Measurements from ENCODE around the gene IL5RA. TPM values are rescaled to one million over a fixed set of nuclear protein-coding genes. Genes with fewer than 3 reads are reported as not detected.

IL5RA gene
- total RNA-seq, 1 donor from 2014 or later = not detected

DNA sequence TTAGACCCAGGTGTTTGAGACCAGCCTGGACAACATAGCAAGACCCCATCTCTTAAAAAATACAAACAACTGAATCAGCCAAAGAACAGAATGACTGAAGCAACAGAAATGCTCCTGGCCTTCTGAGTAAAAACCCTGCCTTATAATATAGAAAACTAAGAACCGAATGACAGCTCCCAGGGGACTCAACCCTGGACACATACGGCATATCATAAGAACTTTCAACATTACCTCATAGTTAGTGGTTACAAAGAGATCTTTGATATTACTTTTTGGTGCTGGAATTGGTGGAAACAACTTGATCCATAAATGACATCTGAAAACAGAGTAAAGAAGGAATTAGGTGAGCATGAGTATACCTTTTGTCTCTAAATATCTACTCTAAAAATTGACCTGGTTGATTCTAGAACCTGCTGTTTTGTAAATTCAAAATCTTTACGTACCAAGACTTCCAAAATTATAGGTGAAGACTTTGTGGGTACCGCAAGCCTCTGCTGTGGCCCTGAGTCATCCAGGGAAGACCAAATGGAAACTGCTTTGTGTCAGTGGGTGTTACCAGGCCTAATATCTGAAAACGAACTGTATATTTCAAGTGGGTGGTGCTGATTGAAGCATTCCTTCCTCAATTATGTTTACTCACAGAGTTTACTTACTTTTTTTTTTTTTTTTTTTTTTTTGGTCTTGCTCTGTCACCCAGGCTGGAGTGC, 35.5 kb downstream of the IL5RA start:
- Mint-ChIP-seq H3K27ac (no peak overlapping the region), H3K9me3 (no peaks in the 10 kb centered on the region), H3K36me3 (no peaks in the 10 kb centered on the region), H3K4me1 (no peaks in the 10 kb centered on the region), H3K4me3 (no peak overlapping the region), H3K27me3 (ENCODE audit: low read depth) (no peaks in the 10 kb centered on the region)
- TF ChIP-seq, protein P1, sequence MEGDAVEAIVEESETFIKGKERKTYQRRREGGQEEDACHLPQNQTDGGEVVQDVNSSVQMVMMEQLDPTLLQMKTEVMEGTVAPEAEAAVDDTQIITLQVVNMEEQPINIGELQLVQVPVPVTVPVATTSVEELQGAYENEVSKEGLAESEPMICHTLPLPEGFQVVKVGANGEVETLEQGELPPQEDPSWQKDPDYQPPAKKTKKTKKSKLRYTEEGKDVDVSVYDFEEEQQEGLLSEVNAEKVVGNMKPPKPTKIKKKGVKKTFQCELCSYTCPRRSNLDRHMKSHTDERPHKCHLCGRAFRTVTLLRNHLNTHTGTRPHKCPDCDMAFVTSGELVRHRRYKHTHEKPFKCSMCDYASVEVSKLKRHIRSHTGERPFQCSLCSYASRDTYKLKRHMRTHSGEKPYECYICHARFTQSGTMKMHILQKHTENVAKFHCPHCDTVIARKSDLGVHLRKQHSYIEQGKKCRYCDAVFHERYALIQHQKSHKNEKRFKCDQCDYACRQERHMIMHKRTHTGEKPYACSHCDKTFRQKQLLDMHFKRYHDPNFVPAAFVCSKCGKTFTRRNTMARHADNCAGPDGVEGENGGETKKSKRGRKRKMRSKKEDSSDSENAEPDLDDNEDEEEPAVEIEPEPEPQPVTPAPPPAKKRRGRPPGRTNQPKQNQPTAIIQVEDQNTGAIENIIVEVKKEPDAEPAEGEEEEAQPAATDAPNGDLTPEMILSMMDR (IDR thresholded peaks at IDR 0.05; ENCODE audit: unreplicated experiment) = no peak
- DNase-seq (ENCODE audit: low spot score in 2 of 2, unreplicated experiment in 2 of 2) = no peak

DNA sequence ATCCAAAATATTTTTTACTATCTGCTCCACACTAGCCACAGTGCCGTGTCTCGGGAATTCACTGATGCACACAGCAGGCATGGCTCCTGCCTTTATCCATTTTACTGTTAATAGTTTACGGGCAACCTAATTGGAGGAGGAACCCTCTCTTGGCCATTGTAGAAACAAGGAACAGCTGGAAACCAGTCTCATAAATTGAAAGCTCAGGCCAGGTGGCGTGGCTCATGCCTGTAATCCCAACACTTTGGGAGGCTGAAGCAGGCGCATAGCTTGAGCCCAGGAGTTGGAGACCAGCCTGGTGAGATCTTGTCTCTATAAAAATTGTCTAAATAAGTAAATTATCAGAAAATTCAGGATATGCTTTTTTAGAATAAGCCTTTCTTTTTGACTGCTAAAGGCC, 39.0 kb downstream of the IL5RA start:
- Mint-ChIP-seq H3K27ac (no peak overlapping the region), H3K36me3 (no peaks in the 10 kb centered on the region), H3K4me1 (no peaks in the 10 kb centered on the region), H3K27me3 (ENCODE audit: low read depth) (peaks cover 2% of the 10 kb centered on the region), H3K4me3 (no peak overlapping the region), H3K9me3 (no peaks in the 10 kb centered on the region)
- TF ChIP-seq, protein P1 (IDR thresholded peaks at IDR 0.05; ENCODE audit: unreplicated experiment) = no peak
- DNase-seq (ENCODE audit: low spot score in 2 of 2, unreplicated experiment in 2 of 2) = no peak

DNA sequence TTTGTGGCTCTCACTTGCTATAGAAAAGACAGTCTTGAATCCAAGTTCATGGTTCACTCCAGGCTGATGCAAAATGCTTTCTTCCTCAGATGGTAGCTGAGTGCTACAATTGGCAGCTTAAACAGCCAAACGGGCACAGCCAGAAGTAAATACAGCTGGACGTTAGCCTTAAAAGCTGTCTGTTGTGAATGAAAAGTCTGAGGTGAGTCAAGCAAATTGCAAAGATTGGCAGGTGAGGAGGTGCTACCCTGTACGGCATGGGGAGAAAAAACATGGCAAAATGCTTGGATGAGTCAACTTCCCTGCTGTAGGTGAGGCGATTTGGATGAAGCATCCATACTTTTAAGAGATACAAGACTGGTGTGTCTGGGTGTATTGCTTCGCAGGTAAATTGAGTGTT, 40.5 kb downstream of the IL5RA start:
- Mint-ChIP-seq H3K27ac (no peak overlapping the region), H3K4me3 (no peak overlapping the region), H3K4me1 (no peaks in the 10 kb centered on the region), H3K36me3 (no peaks in the 10 kb centered on the region), H3K27me3 (ENCODE audit: low read depth) (peaks cover 4% of the 10 kb centered on the region), H3K9me3 (no peaks in the 10 kb centered on the region)
- TF ChIP-seq, protein P1 (IDR thresholded peaks at IDR 0.05; ENCODE audit: unreplicated experiment) = no peak
- DNase-seq (ENCODE audit: low spot score in 2 of 2, unreplicated experiment in 2 of 2) = no peak

DNA sequence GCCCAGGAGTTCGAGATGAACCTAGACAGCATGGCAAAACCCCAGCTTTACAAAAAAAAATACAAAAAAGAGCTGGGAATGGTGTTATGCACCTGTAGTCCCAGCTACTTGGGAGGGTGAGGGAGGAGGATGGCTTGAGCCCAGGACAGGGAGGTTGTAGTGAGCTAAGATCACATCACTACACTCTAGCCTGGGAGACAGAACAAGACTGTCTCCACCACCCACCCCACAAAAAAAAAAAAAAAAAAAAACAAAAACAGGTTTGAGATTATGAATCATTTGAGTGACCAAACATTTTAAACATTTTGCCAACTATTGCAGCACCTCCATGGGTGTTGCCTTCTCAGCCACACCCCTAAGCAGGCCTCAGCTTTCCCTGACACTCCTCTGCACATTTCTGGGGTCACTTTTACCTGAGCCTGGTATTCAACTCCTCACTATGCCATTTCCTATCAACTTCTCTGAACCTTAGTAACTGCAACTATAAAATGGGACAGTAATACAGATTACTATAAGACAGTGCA, 41.8 kb downstream of the IL5RA start:
- Mint-ChIP-seq H3K4me1 (no peaks in the 10 kb centered on the region), H3K4me3 (no peak overlapping the region), H3K27me3 (ENCODE audit: low read depth) (peaks cover 4% of the 10 kb centered on the region), H3K36me3 (no peaks in the 10 kb centered on the region), H3K9me3 (no peaks in the 10 kb centered on the region), H3K27ac (no peak overlapping the region)
- TF ChIP-seq, protein P1 (IDR thresholded peaks at IDR 0.05; ENCODE audit: unreplicated experiment) = no peak
- DNase-seq (ENCODE audit: low spot score in 2 of 2, unreplicated experiment in 2 of 2) = no peak

DNA sequence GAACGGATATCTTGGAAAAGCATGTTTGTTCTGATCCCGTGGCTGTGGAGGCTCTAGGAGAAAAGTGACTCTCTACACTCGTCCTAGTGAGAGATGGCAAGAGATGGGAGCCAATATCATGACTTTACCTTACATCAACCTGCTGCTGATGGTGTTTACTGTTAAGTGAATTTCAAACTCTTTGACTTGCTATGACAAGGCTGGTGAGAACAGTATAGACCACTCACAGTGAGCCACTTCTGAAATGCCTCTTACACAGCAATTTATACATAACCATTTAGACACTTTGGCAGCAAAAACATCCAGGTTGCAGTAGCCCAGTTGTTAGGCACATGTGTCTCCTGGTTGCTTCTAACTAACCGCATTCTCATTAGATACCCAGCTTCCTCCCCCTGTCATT, 43.3 kb downstream of the IL5RA start:
- Mint-ChIP-seq H3K27ac (no peak overlapping the region), H3K9me3 (no peaks in the 10 kb centered on the region), H3K4me1 (no peaks in the 10 kb centered on the region)

More for the DNA sequence above, 43.3 kb downstream of the IL5RA start:
- Mint-ChIP-seq H3K4me3 (no peak overlapping the region), H3K27me3 (ENCODE audit: low read depth) (peaks cover 4% of the 10 kb centered on the region), H3K36me3 (no peaks in the 10 kb centered on the region)
- DNase-seq (ENCODE audit: low spot score in 2 of 2, unreplicated experiment in 2 of 2) = no peak
- TF ChIP-seq, protein P1 (IDR thresholded peaks at IDR 0.05; ENCODE audit: unreplicated experiment) = no peak
